ENCODE measurements around the gene NTM.

- TF ChIP-seq EZH2phosphoT487 (IDR thresholded peaks at IDR 0.05; ENCODE audit: insufficient read depth, low read depth) (no peak), EZH2 (IDR thresholded peaks at IDR 0.05; ENCODE audit: insufficient read depth, poor library complexity, severe bottlenecking) (no peak)
Measured at GRCh38 chr11:131691181-131692041, 321.0 kb downstream of the NTM start.

Data from GM23248 (cell line).